Liver (tissue), 3 donors: Measurements from ENCODE around the gene FBLN1.

Experiments used
- FOXA1 ChIP-seq: IDR thresholded peaks from 2 replicates; pipeline ENCODE4 v1.6.1; 2016; ENCODE audit warnings: antibody characterized with exemption
- TF ChIP-seq, protein P1 (sequence below): fragments of 150-350 bp; IDR thresholded peaks from 2 replicates; pipeline ENCODE4 v1.5.1; 2017; ENCODE audit warnings: improper control_type of control experiment, low read depth, low read length; ENCODE audit not compliant: missing input control
- TF ChIP-seq, protein P2 (sequence below): IDR thresholded peaks from 2 replicates; pipeline ENCODE4 v1.6.1; 2016; ENCODE audit warnings: antibody characterized with exemption
- donor health status: healthy.
- donor health status: healthy.

DNA sequence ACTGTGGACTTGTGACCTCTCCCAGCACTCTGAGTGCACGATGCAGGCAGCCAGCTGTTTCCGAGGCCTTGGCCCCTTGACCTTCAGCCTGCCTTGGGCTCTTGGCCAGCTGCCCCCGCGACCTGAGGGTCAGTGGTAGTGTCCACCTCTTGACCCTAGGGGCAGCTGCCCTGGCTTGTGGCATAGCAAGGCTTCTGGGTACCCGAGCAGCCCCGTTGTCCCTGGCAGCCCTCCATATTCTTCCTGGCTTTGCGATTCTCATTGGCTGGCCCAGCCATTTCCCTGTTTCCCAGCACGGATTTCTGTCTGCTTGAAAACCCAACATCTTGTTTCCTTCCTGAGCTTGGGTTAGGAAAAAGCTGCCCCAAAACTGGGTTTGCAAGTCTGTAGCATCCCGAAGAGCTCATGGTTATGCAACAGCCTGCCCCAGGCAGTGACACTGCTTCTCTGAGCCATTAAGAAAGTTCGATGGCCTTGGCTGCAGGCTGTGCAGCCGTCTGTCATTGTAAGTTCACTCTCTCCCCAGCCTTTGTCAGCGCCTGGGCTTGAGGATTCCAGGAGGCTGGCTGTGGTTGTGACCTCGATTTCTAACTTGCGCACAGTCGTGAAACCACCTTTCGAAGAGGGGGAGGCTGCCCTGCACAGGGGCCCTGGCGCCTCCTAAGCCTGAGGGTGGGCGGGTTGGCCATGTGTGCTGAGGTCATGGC lies 48.8 kb downstream of the FBLN1 start:
- TF ChIP-seq, protein P1, sequence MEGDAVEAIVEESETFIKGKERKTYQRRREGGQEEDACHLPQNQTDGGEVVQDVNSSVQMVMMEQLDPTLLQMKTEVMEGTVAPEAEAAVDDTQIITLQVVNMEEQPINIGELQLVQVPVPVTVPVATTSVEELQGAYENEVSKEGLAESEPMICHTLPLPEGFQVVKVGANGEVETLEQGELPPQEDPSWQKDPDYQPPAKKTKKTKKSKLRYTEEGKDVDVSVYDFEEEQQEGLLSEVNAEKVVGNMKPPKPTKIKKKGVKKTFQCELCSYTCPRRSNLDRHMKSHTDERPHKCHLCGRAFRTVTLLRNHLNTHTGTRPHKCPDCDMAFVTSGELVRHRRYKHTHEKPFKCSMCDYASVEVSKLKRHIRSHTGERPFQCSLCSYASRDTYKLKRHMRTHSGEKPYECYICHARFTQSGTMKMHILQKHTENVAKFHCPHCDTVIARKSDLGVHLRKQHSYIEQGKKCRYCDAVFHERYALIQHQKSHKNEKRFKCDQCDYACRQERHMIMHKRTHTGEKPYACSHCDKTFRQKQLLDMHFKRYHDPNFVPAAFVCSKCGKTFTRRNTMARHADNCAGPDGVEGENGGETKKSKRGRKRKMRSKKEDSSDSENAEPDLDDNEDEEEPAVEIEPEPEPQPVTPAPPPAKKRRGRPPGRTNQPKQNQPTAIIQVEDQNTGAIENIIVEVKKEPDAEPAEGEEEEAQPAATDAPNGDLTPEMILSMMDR: no peak
- no peak for TF ChIP-seq FOXA1
- TF ChIP-seq, protein P2, sequence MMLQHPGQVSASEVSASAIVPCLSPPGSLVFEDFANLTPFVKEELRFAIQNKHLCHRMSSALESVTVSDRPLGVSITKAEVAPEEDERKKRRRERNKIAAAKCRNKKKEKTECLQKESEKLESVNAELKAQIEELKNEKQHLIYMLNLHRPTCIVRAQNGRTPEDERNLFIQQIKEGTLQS: no peak
